GM12878 (cell line): ENCODE data around the gene WWTR1. TPM values are rescaled to one million over a fixed set of nuclear protein-coding genes. Genes with fewer than 3 reads are reported as not detected.

Experiments used
- ATAC-seq: fragments of 200-7000 bp; cut with Tn5 transposase; 3 replicates; pipeline ENCODE4 v1.9.1; 2020; ENCODE audit warnings: mild to moderate bottlenecking, moderate library complexity
- BruUV-seq: library from RNA; stranded (reverse); fragments of 400-500 nt; replicated peaks from 2 replicates; lab custom pipeline; 2021; lab: Mats Ljungman, UMichigan
- CTCF ChIA-PET: fragments of 300-600 bp; sonication (Branson Sonifier 250); formaldehyde crosslinking; extraction: SDS; loops from one replicate; lab custom pipeline; 2021; ENCODE audit warnings: inconsistent platforms; lab: Yijun Ruan, JAX
- POLR2A ChIA-PET: fragments of 350-600 bp; formaldehyde crosslinking; extraction: SDS; loops from one replicate; lab custom pipeline; 2021; ENCODE audit warnings: inconsistent platforms; lab: Charles Lee
- RAD21 ChIA-PET: fragments of 300-600 bp; sonication (Branson Sonifier 250); formaldehyde crosslinking; loops from one replicate; lab custom pipeline; 2023; ENCODE audit warnings: antibody characterized with exemption; ENCODE audit not compliant: unreplicated experiment; lab: Charles Lee
- SMC1A ChIA-PET: fragments of 300-600 bp; sonication (Branson Sonifier 250); formaldehyde crosslinking; loops from one replicate; lab custom pipeline; 2023; ENCODE audit not compliant: unreplicated experiment, uncharacterized antibody; lab: Charles Lee
- DNase-seq: peaks from one replicate; pipeline ENCODE4 v3.0.0-alpha.2; 2011; ENCODE audit warnings: low read depth, low spot score
- FAIRE-seq: peaks from 3 replicates; lab custom pipeline; 2011; peaks lifted over from hg19 to GRCh38; lab: Jason Lieb, UNC
- H2AFZ ChIP-seq: 2 replicates; pipeline ENCODE4 v1.6.0; 2011; ENCODE audit warnings: low read depth, low read length, control low read depth; ENCODE audit not compliant: control insufficient read depth
- H3K27ac ChIP-seq: 2 replicates; pipeline ENCODE4 v1.5.1; 2011; ENCODE audit warnings: control low read depth; ENCODE audit not compliant: control insufficient read depth, insufficient read depth
- H3K27me3 ChIP-seq, 2 experiments: replicated peaks in 1 of 2; 2 replicates each; pipeline versions ENCODE4 v1.6.0 to v1.6.1; 2011; ENCODE audit warnings: low read length in 1 of 2; ENCODE audit not compliant: control insufficient read depth in 2 of 2, insufficient read depth in 2 of 2
- H3K36me3 ChIP-seq, 2 experiments: 2 replicates each; pipeline ENCODE4 v1.5.1; 2011; ENCODE audit warnings: low read length in 1 of 2; ENCODE audit not compliant: control insufficient read depth in 2 of 2, insufficient read depth in 2 of 2
- H3K4me1 ChIP-seq: 2 replicates; pipeline ENCODE4 v1.6.1; 2011; ENCODE audit warnings: mild to moderate bottlenecking, low read length, moderate library complexity, mixed read lengths; ENCODE audit not compliant: control insufficient read depth, insufficient read depth
- H3K4me2 ChIP-seq: 2 replicates; pipeline ENCODE4 v1.6.0; 2011; ENCODE audit warnings: control low read depth; ENCODE audit not compliant: control insufficient read depth, insufficient read depth
- H3K4me3 ChIP-seq: fragments of 200-600 bp; sonication (generic); 2 replicates; pipeline ENCODE4 v1.5.1; 2016
- H3K79me2 ChIP-seq: 2 replicates; pipeline ENCODE4 v1.6.0; 2011; ENCODE audit warnings: low read length; ENCODE audit not compliant: control insufficient read depth, insufficient read depth
- H3K9ac ChIP-seq: 2 replicates; pipeline ENCODE4 v1.8.0; 2011; ENCODE audit warnings: low read length, control low read depth, mixed read lengths; ENCODE audit not compliant: control insufficient read depth, insufficient read depth
- H3K9me3 ChIP-seq: replicated peaks from 3 replicates; pipeline ENCODE4 v1.5.1; 2011; ENCODE audit warnings: mild to moderate bottlenecking, low read length; ENCODE audit not compliant: control insufficient read depth, insufficient read depth
- H4K20me1 ChIP-seq: 2 replicates; pipeline ENCODE4 v1.6.0; 2011; ENCODE audit not compliant: control insufficient read depth, insufficient read depth
- BACH1 ChIP-seq: fragments of 450-650 bp; IDR thresholded peaks from 2 replicates; pipeline ENCODE4 v1.6.1; 2017; ENCODE audit warnings: mild to moderate bottlenecking, borderline replicate concordance
- BRCA1 ChIP-seq: IDR thresholded peaks from 2 replicates; pipeline ENCODE4 v1.6.1; 2011; ENCODE audit warnings: low read depth, low read length, improper control_type of control experiment
- EED ChIP-seq: sonication (generic); IDR thresholded peaks from 2 replicates; pipeline ENCODE4 v1.6.1; 2016; ENCODE audit warnings: antibody characterized with exemption, low read depth
- IKZF1 ChIP-seq: fragments of 450-650 bp; conservative IDR thresholded peaks from 2 replicates; pipeline ENCODE4 v1.6.1; 2017; ENCODE audit warnings: antibody characterized with exemption, mild to moderate bottlenecking
- IRF4 ChIP-seq: IDR thresholded peaks from 2 replicates; pipeline ENCODE4 v1.6.1; 2011; ENCODE audit warnings: low read depth, low read length
- JUNB ChIP-seq: IDR thresholded peaks from 2 replicates; pipeline ENCODE4 v1.6.1; 2016; ENCODE audit warnings: antibody characterized with exemption, mild to moderate bottlenecking
- KDM1A ChIP-seq: fragments of 200-600 bp; sonication (generic); IDR thresholded peaks from 2 replicates; pipeline ENCODE4 v1.6.1; 2016; ENCODE audit warnings: borderline replicate concordance
- LARP7 ChIP-seq: fragments of 450-650 bp; IDR thresholded peaks from 2 replicates; pipeline ENCODE4 v1.6.1; 2017; ENCODE audit warnings: mild to moderate bottlenecking
- MTA2 ChIP-seq: fragments of 450-650 bp; IDR thresholded peaks from 2 replicates; pipeline ENCODE4 v1.6.1; 2016; ENCODE audit warnings: low read depth, mild to moderate bottlenecking, moderate library complexity
- MYC ChIP-seq: IDR thresholded peaks from 2 replicates; pipeline ENCODE4 v1.6.1; 2011; ENCODE audit warnings: mild to moderate bottlenecking, low read length, moderate library complexity, inconsistent platforms; ENCODE audit not compliant: insufficient read depth, insufficient replicate concordance, insufficient read length, severe bottlenecking
- NR2C1 ChIP-seq: fragments of 450-650 bp; IDR thresholded peaks from 2 replicates; pipeline ENCODE4 v1.6.1; 2017; ENCODE audit warnings: antibody characterized with exemption, mild to moderate bottlenecking, moderate library complexity
- POLR2A ChIP-seq: IDR thresholded peaks from 2 replicates; pipeline ENCODE4 v1.6.1; 2011; ENCODE audit warnings: low read depth, mild to moderate bottlenecking, low read length
- POU2F2 ChIP-seq: IDR thresholded peaks from 3 replicates; pipeline ENCODE4 v1.6.1; 2011; ENCODE audit warnings: low read depth, mild to moderate bottlenecking, low read length, borderline replicate concordance
- RB1 ChIP-seq: fragments of 450-650 bp; formaldehyde crosslinking; IDR thresholded peaks from 2 replicates; pipeline ENCODE4 v1.6.1; 2017; ENCODE audit warnings: mild to moderate bottlenecking, borderline replicate concordance
- RELA ChIP-seq: fragments of 450-650 bp; IDR thresholded peaks from 2 replicates; pipeline ENCODE4 v1.8.0; 2014; ENCODE audit warnings: borderline replicate concordance; ENCODE audit not compliant: partially characterized antibody
- SMC3 ChIP-seq: IDR thresholded peaks from 2 replicates; pipeline ENCODE4 v1.6.1; 2011; ENCODE audit warnings: low read length, improper control_type of control experiment, borderline replicate concordance
- USF2 ChIP-seq: IDR thresholded peaks from 2 replicates; pipeline ENCODE4 v1.6.1; 2011; ENCODE audit warnings: low read depth, low read length, improper control_type of control experiment, borderline replicate concordance
- ZNF592 ChIP-seq: fragments of 450-650 bp; IDR thresholded peaks from 2 replicates; pipeline ENCODE4 v1.6.1; 2017; ENCODE audit warnings: mild to moderate bottlenecking, moderate library complexity
- WGBS: methylation state at CpG from one replicate; pipeline ENCODE4 v1.1.6; 2016; ENCODE audit warnings: low lambda C conversion rate; ENCODE audit not compliant: insufficient replicate concordance, insufficient coverage; ENCODE audit errors: missing lambda C conversion rate; 5-methylcytosine and 5-hydroxymethylcytosine counted together
- in situ Hi-C: fragments of 300-500 bp; cut with MboI; formaldehyde crosslinking; loops from 9 replicates; pipeline ENCODE4 v1.14.3; 2018; ENCODE audit warnings: mixed read lengths
- intact Hi-C: fragments of 100-400 bp; cut with micrococcal nuclease; formaldehyde crosslinking; loops from one replicate; pipeline ENCODE4 v1.14.2; 2022; ENCODE audit not compliant: unreplicated experiment
- polyA plus RNA-seq, 11 experiments: library from polyadenylated mRNA; depleted of rRNA in 4 of 11; unstranded in 6 of 11; stranded (reverse) in 5 of 11; fragments of >200 nt; fragmentation: Nextera tagmentation in 4 of 11; fragmentation: Illumina TruSeq in 1 of 11; extraction: Ambion mirVana in 4 of 11; extraction: Trizol in 1 of 11; gene quantifications; 1 replicate in 1 of 11; 2 replicates in 10 of 11; pipeline versions ENCODE4 v1.2.1 to v1.2.3, GENCODE V29; 2011 to 2016; ENCODE audit warnings: inconsistent platforms in 2 of 11, missing spikeins in 2 of 11, low read depth in 1 of 11
- total RNA-seq, 4 experiments: library from RNA; depleted of rRNA in 3 of 4; stranded (reverse); fragments of >200 nt in 3 of 4; fragmentation: Illumina TruSeq in 1 of 4; extraction: Trizol in 1 of 4; gene quantifications; 2 replicates each; pipeline versions ENCODE4 v1.2.1 to v1.2.3, GENCODE V29; 2013 to 2021

The WWTR1 gene
- total and polyA plus RNA-seq, 10 of the 15 experiments (the other 5 are each of a cell fraction or from before 2014, with no cell fraction given): 2.5 to 18.5 (median 5.8) TPM

GRCh38 chr3:149634072-149634471 is 23.8 kb downstream of the WWTR1 start:
- H3K27me3 ChIP-seq: no peaks in the 10 kb centered on the region
- H3K4me2 ChIP-seq: no peak overlapping the region
- DNase-seq: no peak
- H2AFZ ChIP-seq: no peak overlapping the region
- RAD21 ChIA-PET: interaction anchor here (1.0 to 1.3 kb wide), 3 partner anchors 8 to 54 kb away, joined by 3 read pairs; no protein-coding TSS in a partner anchor
- peaks cover 3% of the 10 kb centered on the region; the same call in 2 of the 3 replicates for H3K9me3 ChIP-seq
- in situ Hi-C loops: no loop called here
- POLR2A ChIA-PET: interaction anchor here (0.8 to 1.5 kb wide), 2 partner anchors 11 to 22 kb away, joined by 3 to 4 read pairs; no protein-coding TSS in a partner anchor
- H3K9ac ChIP-seq: no peak overlapping the region
- SMC1A ChIA-PET: interaction anchor here (1.4 to 4.8 kb wide), 7 partner anchors 8 to 65 kb away, joined by 3 to 24 read pairs (median 4); no protein-coding TSS in a partner anchor
- no peak overlapping the region for H3K4me3 ChIP-seq
- ATAC-seq: no peak
- intact Hi-C loops: no loop called here
- CTCF ChIA-PET: interaction anchor here (0.8 to 2.7 kb wide), 3 partner anchors 24 to 81 kb away, joined by 3 to 7 read pairs (median 5); partner anchors contain the start of gene WWTR1
- FAIRE-seq: no peak
- 94% methylated on average over 4 of the region's 4 CpGs for WGBS
- TF ChIP-seq IKZF1: no peak
- TF ChIP-seq POLR2A: no peak
- no peak for TF ChIP-seq LARP7
- TF ChIP-seq NR2C1: no peak
- no peak for TF ChIP-seq POU2F2
- TF ChIP-seq BRCA1: no peak
- no peak for TF ChIP-seq RELA
- TF ChIP-seq MTA2: no peak
- TF ChIP-seq ZNF592: no peak
- TF ChIP-seq RB1: no peak
- no peak for TF ChIP-seq USF2
- no peak for TF ChIP-seq BACH1
- TF ChIP-seq SMC3: no peak
- no peak for TF ChIP-seq KDM1A
- no peak for TF ChIP-seq MYC
- TF ChIP-seq EED: no peak
- TF ChIP-seq IRF4: no peak
- TF ChIP-seq JUNB: no peak
- peaks cover 0 to 6% of the 10 kb centered on the region in 2 experiments; a peak in 2 of 4 replicates for H3K36me3 ChIP-seq
- H3K27ac ChIP-seq: no peak overlapping the region
- peaks cover 1% of the 10 kb centered on the region; the same call in 1 of the 2 replicates for H3K79me2 ChIP-seq
- no TSS peak for BruUV-seq
- H4K20me1 ChIP-seq: no peaks in the 10 kb centered on the region
- H3K4me1 ChIP-seq: no peaks in the 10 kb centered on the region; the same call in 1 of the 2 replicates
